Kidney (tissue), 14 donors: Measurements from ENCODE around the gene RYR2. TPM values are rescaled to one million over a fixed set of nuclear protein-coding genes. Genes with fewer than 3 reads are reported as not detected.

Experiments used
- DNase-seq, 5 donors: peaks; one replicate each; pipeline ENCODE4 v3.0.0-alpha.2; 2013 to 2020
- FAIRE-seq: peaks from 2 replicates; lab custom pipeline; 2012; peaks lifted over from hg19 to GRCh38; lab: Jason Lieb, UNC
- H3K27ac ChIP-seq, 2 donors: one replicate each; pipeline ENCODE4 v1.7.0; 2013; ENCODE audit warnings: low read depth in 2 of 2, low read length in 2 of 2, inconsistent platforms in 1 of 2
- H3K27me3 ChIP-seq: one replicate; pipeline ENCODE4 v1.7.1; 2013; ENCODE audit warnings: low read length, inconsistent platforms; ENCODE audit not compliant: control insufficient read depth, insufficient read depth
- H3K36me3 ChIP-seq, 3 donors: one replicate each; pipeline versions ENCODE4 v1.7.0 to v1.7.1; 2013; ENCODE audit warnings: low read length in 3 of 3, control low read depth in 1 of 3, inconsistent platforms in 1 of 3; ENCODE audit not compliant: insufficient read depth in 3 of 3, control insufficient read depth in 2 of 3
- H3K4me1 ChIP-seq, 3 donors: one replicate each; pipeline versions ENCODE4 v1.7.0 to v1.7.1; 2013; ENCODE audit warnings: low read length in 3 of 3, inconsistent platforms in 1 of 3, low read depth in 1 of 3; ENCODE audit not compliant: control insufficient read depth in 2 of 3, insufficient read depth in 2 of 3
- H3K4me3 ChIP-seq, 3 donors: one replicate each; pipeline versions ENCODE4 v1.7.0 to v1.8.1; 2013; ENCODE audit warnings: low read length in 3 of 3, control low read depth in 1 of 3, inconsistent platforms in 1 of 3
- H3K9ac ChIP-seq, 3 donors: one replicate each; pipeline versions ENCODE4 v1.7.0 to v1.7.1; 2013; ENCODE audit warnings: low read length in 3 of 3, control low read depth in 1 of 3, inconsistent platforms in 1 of 3
- H3K9me3 ChIP-seq, 3 donors: one replicate each; pipeline versions ENCODE4 v1.7.0 to v1.7.1; 2013; ENCODE audit warnings: low read length in 3 of 3, control low read depth in 1 of 3, inconsistent platforms in 1 of 3; ENCODE audit not compliant: control insufficient read depth in 2 of 3, insufficient read depth in 1 of 3
- CTCF ChIP-seq: IDR thresholded peaks from 3 replicates; pipeline ENCODE4 v1.5.1; 2012; ENCODE audit warnings: mild to moderate bottlenecking, moderate library complexity, borderline replicate concordance; ENCODE audit not compliant: insufficient read depth; ENCODE audit errors: extremely low read depth
- intact Hi-C: fragments of 100-400 bp; cut with DNase I; formaldehyde crosslinking; loops from one replicate; pipeline ENCODE4 v1.11.1; 2022
- polyA plus RNA-seq: library from polyadenylated mRNA; stranded (reverse); fragments of 350-450 nt; fragmentation: Illumina TruSeq; extraction: RNeasy Lipid Tissue Mini Kit (QIAGEN cat#74804); gene quantifications from one replicate; pipeline ENCODE4 v1.2.3, GENCODE V29; 2014; ENCODE audit warnings: low read depth, low replicate concordance; ENCODE audit not compliant: insufficient read depth
- total RNA-seq: library from RNA; stranded (reverse); fragmentation: NEBNext Ultra II Directional; extraction: Animal tissue kit (Norgen Biotek cat#: 25700); gene quantifications from one replicate; pipeline ENCODE4 v1.2.1, GENCODE V29; 2021
- donor health status: control.
- donor health status: control.
- donor health status: control.
- donor health status: control.
- donor health status: control.
- donor health status: DM: yes; HTN: yes; CAD: no.
- donor health status: Normal renal cell carcinoma (clear cell type).

RYR2 gene
- total and polyA plus RNA-seq, 2 donors from 2014 or later: 0.28 to 0.60 TPM

- Histone ChIP-seq H3K9me3 (no peaks in the 10 kb centered on the region), H3K4me3 (no peak overlapping the region), H3K4me1 (peaks cover 0 to 3% (median 0%) of the 10 kb centered on the region in 3 donors), H3K27me3 (no peaks in the 10 kb centered on the region), H3K27ac (no peak overlapping the region), H3K36me3 (no peaks in the 10 kb centered on the region), H3K9ac (no peak overlapping the region)
- DNase-seq (no peak), FAIRE-seq (no peak)
- intact Hi-C loops: no loop called here
- TF ChIP-seq CTCF: no peak
These were observed 181.4 kb downstream of the RYR2 start for GRCh38 chr1:237223419-237223818.

GRCh38 chr1:237226177-237226944, 184.4 kb downstream of the RYR2 start:
- no peak for TF ChIP-seq CTCF
- FAIRE-seq (no peak), DNase-seq (peak in 2 of 5 donors; percentile 1 to 31)
- H3K4me1 ChIP-seq: no peaks in the 10 kb centered on the region
- H3K36me3 ChIP-seq: no peaks in the 10 kb centered on the region
- intact Hi-C loops: no loop called here
- no peak overlapping the region for H3K4me3 ChIP-seq
- H3K27me3 ChIP-seq: no peaks in the 10 kb centered on the region
- H3K9me3 ChIP-seq: no peaks in the 10 kb centered on the region
- H3K9ac ChIP-seq: no peak overlapping the region
- no peak overlapping the region for H3K27ac ChIP-seq

GRCh38 chr1:237227476-237227875, 185.5 kb downstream of the RYR2 start:
- DNase-seq (no peak), FAIRE-seq (no peak)
- no peak for TF ChIP-seq CTCF
- H3K4me3 ChIP-seq: no peak overlapping the region
- intact Hi-C loops: no loop called here
- no peaks in the 10 kb centered on the region for H3K36me3 ChIP-seq
- no peaks in the 10 kb centered on the region for H3K4me1 ChIP-seq
- H3K27ac ChIP-seq: no peak overlapping the region
- H3K9me3 ChIP-seq: no peaks in the 10 kb centered on the region
- H3K9ac ChIP-seq: no peak overlapping the region
- no peaks in the 10 kb centered on the region for H3K27me3 ChIP-seq
